GM19463 (cell line): Measurements from ENCODE around the gene FAM156A.
"Not testable (repeated sequence)": the region's sequence is repeated elsewhere in the genome, so short reads cannot be mapped to it uniquely, and the experiment has no call there.

Source experiments
- ATAC-seq: cut with Tn5 transposase; IDR thresholded peaks from one replicate; pipeline ENCODE4 v1.9.1; 2021; ENCODE audit warnings: mild to moderate bottlenecking, moderate library complexity; ENCODE audit not compliant: unreplicated experiment

Gene FAM156A, protein sequence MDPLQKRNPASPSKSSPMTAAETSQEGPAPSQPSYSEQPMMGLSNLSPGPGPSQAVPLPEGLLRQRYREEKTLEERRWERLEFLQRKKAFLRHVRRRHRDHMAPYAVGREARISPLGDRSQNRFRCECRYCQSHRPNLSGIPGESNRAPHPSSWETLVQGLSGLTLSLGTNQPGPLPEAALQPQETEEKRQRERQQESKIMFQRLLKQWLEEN

DNA sequence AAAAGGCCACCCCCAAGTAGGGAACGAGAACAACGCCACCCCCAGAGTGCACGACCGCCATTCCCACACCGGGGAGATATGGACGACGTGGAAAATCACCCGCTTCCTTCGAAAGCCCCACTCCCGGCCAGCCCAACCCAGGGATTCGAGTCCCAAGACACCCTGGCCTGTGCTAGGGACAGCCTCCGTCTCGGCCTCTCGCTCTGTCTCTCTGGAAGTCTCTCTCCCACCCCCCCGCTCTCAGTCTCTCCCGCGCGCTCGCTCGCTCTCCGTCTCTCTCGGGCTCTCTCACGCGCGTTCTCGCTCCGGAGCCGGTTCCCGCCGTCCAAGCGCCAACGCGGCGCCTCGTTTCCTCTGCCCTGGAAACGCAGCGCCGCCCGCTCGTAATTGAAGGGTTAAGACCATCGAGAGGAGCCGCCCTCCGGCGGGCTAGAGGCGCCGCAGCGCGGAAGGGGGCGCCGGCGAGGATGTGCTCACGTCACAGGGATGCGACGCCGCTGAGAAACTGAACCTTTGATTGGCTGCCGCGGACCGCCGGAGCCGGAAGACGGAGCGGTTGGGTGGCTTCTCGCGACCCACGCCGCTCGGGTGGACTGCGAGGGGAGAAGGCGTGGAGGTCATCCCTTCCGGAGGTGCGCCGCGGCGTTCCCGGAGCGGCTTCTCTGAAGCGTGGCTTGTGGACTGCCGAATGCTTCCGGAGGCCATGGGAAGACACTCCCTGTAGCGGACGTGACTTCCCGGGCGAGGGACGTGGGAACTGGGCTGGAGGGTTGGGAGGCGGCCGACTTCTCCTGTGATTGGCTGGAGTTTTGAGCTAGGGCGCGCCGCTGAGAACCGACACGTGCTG is at the start of gene FAM156A:
Gene FAM156A (minus strand): TSS at position 406 of the 847 bp plus-strand sequence. CDS start 9,930 bp downstream, outside the sequence.
- ATAC-seq: peak; percentile 87

DNA sequence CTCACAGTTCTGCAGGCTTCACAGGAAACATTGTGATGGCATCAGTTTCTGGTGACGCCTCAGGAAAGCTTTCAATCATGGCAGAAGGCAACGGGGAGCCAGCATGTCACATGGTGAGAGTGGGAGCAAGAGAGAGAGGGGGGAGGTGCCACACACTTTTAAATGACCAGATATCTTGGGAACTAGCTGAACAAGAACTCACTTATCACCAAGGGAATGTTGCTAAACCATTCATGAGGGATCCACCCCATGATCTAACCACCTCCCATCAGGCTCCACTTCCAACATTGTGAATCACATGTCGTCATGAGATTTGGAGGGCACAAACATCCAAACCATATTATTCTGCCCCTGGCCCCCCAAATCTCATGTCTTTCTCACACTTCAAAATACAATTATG is 47.0 kb upstream of the FAM156A start:
- ATAC-seq: no peak

DNA sequence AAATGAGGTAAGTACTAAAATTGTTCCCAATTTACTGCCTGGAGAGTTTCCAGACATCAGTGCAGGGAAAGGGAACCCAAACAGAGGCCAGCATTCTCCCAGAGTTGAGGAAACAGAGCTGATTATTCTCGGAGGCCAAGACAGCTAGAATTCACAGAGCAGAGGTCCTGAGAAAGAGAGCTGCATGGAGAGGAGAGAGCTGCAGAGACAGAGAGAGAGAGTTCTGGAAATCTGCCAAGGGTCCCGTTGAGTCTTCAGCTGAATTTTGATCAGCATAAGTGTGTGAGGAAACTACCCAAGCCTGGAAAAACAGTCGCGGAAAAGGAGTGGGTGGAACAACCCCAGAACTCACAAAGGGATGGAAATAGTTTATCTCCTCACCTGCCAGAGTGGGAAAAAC is 46.5 kb upstream of the FAM156A start:
- ATAC-seq: no peak

DNA sequence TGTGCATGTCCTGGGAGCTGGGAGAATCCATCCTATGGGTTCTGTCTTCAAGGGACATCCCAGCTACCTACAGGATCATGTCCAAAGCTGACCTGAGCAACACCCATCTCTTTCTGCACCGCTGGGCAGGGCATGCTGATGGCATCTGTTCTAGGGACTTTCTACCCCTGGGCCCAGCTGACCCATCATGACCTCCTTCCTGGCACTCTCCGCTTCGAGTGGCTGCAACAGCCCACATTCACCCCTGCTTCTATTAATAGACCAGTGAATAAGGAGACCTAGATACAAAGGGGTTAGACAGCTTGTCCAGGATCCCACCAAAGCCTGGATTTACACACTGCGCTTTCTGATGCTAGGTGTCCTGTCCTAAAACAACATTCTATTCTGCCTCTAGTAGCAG is 45.7 kb upstream of the FAM156A start:
- no peak for ATAC-seq

- ATAC-seq: no peak
Observed at GRCh38 chrX:53003111-53003510, 44.8 kb upstream of the FAM156A start.

GRCh38 chrX:53001958-53002357 is 43.6 kb upstream of the FAM156A start:
- no peak for ATAC-seq

DNA sequence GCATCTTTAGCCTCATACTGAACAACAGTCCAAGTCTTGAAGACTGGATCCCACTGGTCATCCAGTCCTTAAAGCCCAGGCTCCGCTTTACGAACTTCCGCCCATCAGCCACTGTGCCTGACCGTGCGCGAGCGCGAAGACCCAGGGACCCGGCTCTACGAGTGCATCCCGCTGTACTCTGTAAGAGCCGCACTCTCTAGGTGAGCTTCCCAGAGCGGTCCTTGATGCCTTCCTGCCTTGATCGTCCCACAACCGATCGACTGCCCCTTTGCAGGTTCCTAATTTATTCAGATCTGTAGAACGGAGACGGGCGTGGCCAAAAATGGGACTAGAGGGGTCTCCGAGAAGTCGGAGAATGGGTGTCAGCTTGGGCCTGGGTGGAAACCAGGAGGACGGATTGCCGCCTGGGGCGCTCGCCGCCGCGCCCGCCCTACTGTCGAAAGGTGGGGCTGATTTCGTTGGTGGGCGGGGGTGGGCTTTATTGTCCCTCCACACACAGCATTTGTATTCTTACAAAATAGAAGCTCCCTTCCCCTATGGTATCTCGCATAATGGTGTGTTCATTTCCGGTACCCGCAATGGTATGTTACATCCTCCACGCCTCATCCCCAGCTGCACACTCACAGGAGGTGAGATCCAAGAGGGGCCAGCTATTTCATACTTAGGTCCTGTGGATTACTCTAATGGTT is 42.3 kb upstream of the FAM156A start:
- no peak for ATAC-seq

GRCh38 chrX:52995987-52996331 is 37.6 kb upstream of the FAM156A start:
- ATAC-seq: no peak

- ATAC-seq: peak; percentile 97
Observed at GRCh38 chrX:52995135-52995986, 37.0 kb upstream of the FAM156A start.

DNA sequence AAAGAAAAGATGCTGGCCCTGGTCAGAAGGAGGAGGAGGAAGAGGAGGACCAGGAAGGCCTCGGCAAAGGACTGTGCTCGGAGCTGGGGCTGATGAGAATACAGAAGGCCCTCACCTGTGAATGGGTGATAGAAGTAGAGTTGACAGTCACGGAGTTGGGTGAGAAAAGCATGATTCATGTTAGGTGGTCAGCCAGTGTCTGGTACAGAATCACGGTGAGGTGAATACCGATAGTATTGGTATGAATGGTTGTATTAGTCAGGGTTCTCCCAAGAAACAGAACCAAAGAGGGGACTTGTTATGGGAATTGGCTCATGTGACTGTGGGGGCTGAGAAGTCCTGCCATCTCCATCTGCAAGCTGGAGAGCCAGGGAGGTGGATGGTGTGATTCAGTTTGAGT is 32.5 kb upstream of the FAM156A start:
- no peak for ATAC-seq

GRCh38 chrX:52990011-52990631 is 31.8 kb upstream of the FAM156A start:
- ATAC-seq: peak; percentile 91

DNA sequence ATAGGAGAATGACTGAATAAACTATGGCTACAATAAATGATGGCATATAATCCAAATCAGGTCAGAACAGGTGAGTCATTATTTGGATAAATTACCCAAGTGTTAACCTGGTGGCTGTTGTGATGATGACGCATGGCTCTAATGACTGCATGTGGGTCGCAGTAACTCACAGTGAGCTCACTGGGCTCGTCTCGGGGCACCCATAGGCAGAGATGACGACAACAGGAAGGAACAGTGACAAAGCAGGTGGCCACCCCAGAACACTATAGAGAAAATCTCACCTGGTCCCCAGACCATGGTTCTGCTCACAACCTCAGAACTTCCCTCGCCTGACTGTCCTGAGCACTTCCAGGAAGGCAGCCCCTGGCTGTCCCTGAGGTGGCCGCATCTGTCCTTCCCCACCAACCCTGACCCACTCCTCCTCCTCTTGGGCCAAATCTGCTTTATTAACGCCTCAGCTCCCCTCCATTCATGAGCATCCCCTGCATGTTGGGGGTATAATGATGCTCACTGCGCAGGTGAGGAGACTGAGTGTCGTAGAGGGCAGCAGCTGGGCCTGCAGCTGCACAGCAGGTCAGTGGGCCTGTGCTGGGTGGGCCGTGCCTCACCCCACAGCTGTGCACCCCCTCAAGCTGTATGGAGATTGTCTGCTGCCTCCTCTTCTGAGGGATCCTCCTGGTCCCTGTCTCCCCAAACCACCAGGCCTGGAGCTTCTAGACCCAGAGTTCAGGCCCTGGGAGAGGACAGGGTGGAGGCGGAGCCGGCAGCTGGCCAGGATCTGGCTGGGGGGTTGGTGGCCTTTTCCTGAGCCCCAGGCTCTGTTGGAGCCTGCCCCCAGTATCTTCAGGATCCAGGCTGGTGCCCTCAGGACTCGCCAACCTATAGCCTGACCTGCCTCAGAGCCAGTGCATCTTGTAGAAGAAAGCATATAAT is 30.9 kb upstream of the FAM156A start:
- ATAC-seq: no peak

- no peak for ATAC-seq
Observed at GRCh38 chrX:52983321-52984000, 25.1 kb upstream of the FAM156A start.

- ATAC-seq: no peak
Observed at GRCh38 chrX:52979993-52980392, 21.7 kb upstream of the FAM156A start.

GRCh38 chrX:52979568-52979967 is 21.2 kb upstream of the FAM156A start:
- no peak for ATAC-seq

GRCh38 chrX:52977953-52978352 is 19.6 kb upstream of the FAM156A start:
- ATAC-seq: no peak

DNA sequence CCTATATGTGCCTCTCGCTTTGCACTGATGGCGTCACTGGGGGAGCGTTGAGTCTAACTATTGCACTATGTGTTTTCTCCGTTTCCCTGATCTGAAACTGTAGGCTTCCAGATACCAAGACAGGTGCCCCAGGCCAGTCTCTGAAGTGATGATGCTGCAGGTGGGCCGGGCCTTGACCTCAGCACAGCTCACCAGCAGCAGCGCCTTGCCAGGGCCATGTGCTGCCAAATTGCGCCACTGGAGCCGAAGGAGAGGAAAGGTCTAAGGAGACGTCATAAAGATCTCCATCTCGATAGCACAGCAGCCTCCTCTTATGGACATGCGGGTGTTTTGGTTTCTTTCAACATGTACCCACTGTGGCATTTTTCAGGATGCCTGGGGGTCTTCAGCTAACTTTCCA is 17.3 kb upstream of the FAM156A start:
- ATAC-seq: not testable (repeated sequence)

DNA sequence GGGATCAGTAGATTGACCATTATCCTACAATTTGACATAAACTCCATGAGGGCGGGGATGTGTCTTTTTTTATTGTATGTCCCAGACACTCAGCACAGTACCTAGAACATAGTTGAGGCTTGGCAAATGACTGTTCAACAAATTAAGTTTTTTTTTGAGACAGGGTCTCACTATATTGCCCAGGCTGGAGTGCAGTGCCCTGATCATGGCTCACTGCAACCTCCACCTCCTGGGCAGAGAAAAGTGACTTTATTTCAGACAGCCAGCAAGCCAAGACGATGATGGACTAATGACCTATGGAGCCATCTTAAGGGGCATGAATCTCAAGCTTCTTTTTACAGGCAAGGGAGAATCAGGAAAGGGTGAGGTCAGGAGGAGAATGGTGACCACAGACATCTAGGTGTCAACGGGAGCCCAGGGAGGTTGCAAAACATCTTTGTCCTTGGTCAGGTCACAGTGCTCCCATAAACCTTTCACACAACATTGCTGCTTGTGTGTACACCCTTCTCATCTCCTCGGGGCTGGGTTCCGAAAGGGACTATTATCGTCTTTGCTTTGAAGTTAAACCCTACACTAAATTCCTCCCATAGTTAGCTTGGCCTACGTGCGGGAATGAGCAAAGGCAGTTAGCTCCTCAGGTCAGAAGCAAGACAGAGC is 16.1 kb upstream of the FAM156A start:
- ATAC-seq: not testable (repeated sequence)
